ENCODE measurements around the gene RAB7B. TPM values are rescaled to one million over a fixed set of nuclear protein-coding genes. Genes with fewer than 3 reads are reported as not detected.

Gene RAB7B
- total and polyA plus RNA-seq, 4 donors, result 0.08 to 0.89 (median 0.20) TPM; not detected in 1

- TF ChIP-seq FOXA1 (IDR thresholded peaks at IDR 0.05) (no peak), ZBTB33 (IDR thresholded peaks at IDR 0.05) (no peak), NR2F2 (IDR thresholded peaks at IDR 0.05) (no peak), MAX (IDR thresholded peaks at IDR 0.05) (no peak), SP1 (IDR thresholded peaks at IDR 0.05) (no peak), RAD21 (IDR thresholded peaks at IDR 0.05) (no peak), FOXA2 (IDR thresholded peaks at IDR 0.05) (no peak), YY1 (IDR thresholded peaks at IDR 0.05) (no peak), JUND (IDR thresholded peaks at IDR 0.05) (no peak)
- Histone ChIP-seq H3K36me3 (ENCODE audit: control insufficient read depth in 4 of 4, insufficient read depth in 3 of 4, low read depth in 1 of 4, low read length in 3 of 4) (no peaks in the 10 kb centered on the region), H3K4me1 (ENCODE audit: control insufficient read depth in 4 of 4, insufficient read depth in 4 of 4, low read length in 3 of 4) (no peaks in the 10 kb centered on the region), H3K9ac (ENCODE audit: low read depth in 1 of 2, low read length in 2 of 2) (no peak overlapping the region), H3K9me3 (ENCODE audit: control insufficient read depth in 4 of 4, low read length in 3 of 4) (no peaks in the 10 kb centered on the region), H3K27ac (ENCODE audit: low read depth in 1 of 2, low read length in 2 of 2) (no peak overlapping the region), H3K27me3 (ENCODE audit: control insufficient read depth in 4 of 4, insufficient read depth in 4 of 4, low read length in 3 of 4) (no peaks in the 10 kb centered on the region), H3K4me3 (ENCODE audit: low read depth in 1 of 3, low read length in 3 of 3) (no peak overlapping the region)
- WGBS, result 86% methylated on average over 7 of the region's 7 CpGs
- DNase-seq (ENCODE audit: low spot score), result no peak
These were observed 66.2 kb downstream of the RAB7B start for GRCh38 chr1:205936846-205937586.

GRCh38 chr1:205936311-205936710 lies 66.9 kb downstream of the RAB7B start:
- Histone ChIP-seq H3K27me3 (ENCODE audit: control insufficient read depth in 4 of 4, insufficient read depth in 4 of 4, low read length in 3 of 4) (no peaks in the 10 kb centered on the region), H3K4me3 (ENCODE audit: low read depth in 1 of 3, low read length in 3 of 3) (no peak overlapping the region), H3K9me3 (ENCODE audit: control insufficient read depth in 4 of 4, low read length in 3 of 4) (no peaks in the 10 kb centered on the region), H3K27ac (ENCODE audit: low read depth in 1 of 2, low read length in 2 of 2) (no peak overlapping the region), H3K36me3 (ENCODE audit: control insufficient read depth in 4 of 4, insufficient read depth in 3 of 4, low read depth in 1 of 4, low read length in 3 of 4) (no peaks in the 10 kb centered on the region), H3K9ac (ENCODE audit: low read depth in 1 of 2, low read length in 2 of 2) (no peak overlapping the region), H3K4me1 (ENCODE audit: control insufficient read depth in 4 of 4, insufficient read depth in 4 of 4, low read length in 3 of 4) (no peaks in the 10 kb centered on the region)
- TF ChIP-seq ATF3 (IDR thresholded peaks at IDR 0.05), result no peak
- no peak for TF ChIP-seq YY1 (IDR thresholded peaks at IDR 0.05)
- no peak for TF ChIP-seq HNF4G (IDR thresholded peaks at IDR 0.05)
- TF ChIP-seq CTCF (IDR thresholded peaks at IDR 0.05; ENCODE audit: low read depth, low read length, missing input control), result no peak
- no peak for TF ChIP-seq FOXA2 (IDR thresholded peaks at IDR 0.05)
- 70% methylated on average over 6 of the region's 6 CpGs for WGBS
- DNase-seq (ENCODE audit: low spot score), result no peak

GRCh38 chr1:205935869-205936268 lies 67.3 kb downstream of the RAB7B start:
- H3K27ac ChIP-seq (ENCODE audit: low read depth in 1 of 2, low read length in 2 of 2), result no peak overlapping the region
- no peak for TF ChIP-seq RXRA (IDR thresholded peaks at IDR 0.05)
- no peak for DNase-seq (ENCODE audit: low spot score)

More at GRCh38 chr1:205935869-205936268, 67.3 kb downstream of the RAB7B start:
- Histone ChIP-seq H3K27me3 (ENCODE audit: control insufficient read depth in 4 of 4, insufficient read depth in 4 of 4, low read length in 3 of 4) (no peaks in the 10 kb centered on the region), H3K36me3 (ENCODE audit: control insufficient read depth in 4 of 4, insufficient read depth in 3 of 4, low read depth in 1 of 4, low read length in 3 of 4) (no peaks in the 10 kb centered on the region), H3K4me1 (ENCODE audit: control insufficient read depth in 4 of 4, insufficient read depth in 4 of 4, low read length in 3 of 4) (no peaks in the 10 kb centered on the region), H3K4me3 (ENCODE audit: low read depth in 1 of 3, low read length in 3 of 3) (no peak overlapping the region), H3K9me3 (ENCODE audit: control insufficient read depth in 4 of 4, low read length in 3 of 4) (no peaks in the 10 kb centered on the region), H3K9ac (ENCODE audit: low read depth in 1 of 2, low read length in 2 of 2) (no peak overlapping the region)
- WGBS, result 87% methylated on average over 8 of the region's 8 CpGs
